GM21576 (cell line): ENCODE data around the gene CPLX1.

Experiments used
- ATAC-seq: cut with Tn5 transposase; IDR thresholded peaks from one replicate; pipeline ENCODE4 v1.9.1; 2021; ENCODE audit warnings: mild to moderate bottlenecking, moderate library complexity; ENCODE audit not compliant: unreplicated experiment

CPLX1 gene

DNA sequence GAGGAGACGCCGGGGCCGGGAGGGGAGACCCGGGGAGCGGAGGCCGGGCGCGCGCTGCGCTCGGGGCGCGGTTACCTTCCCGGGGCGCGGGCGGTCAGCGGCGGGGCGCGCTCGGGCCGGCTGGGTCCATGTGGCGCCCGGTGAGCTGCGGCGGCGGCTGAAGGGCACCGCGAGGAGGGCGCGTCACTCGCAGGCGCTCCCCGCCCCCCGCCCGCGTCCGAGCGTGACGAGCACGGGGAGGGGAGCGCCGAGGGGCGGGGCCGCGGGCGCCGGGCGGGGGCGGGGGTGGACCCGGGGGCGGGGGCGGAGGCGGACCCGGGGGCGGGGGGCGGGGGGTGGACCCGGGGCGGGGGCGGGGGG is at the start of gene CPLX1:
Gene CPLX1 (minus strand): TSS at position 159 of the 360 bp plus-strand sequence. CDS start 1,607 bp downstream, outside the sequence.
- no peak for ATAC-seq

DNA sequence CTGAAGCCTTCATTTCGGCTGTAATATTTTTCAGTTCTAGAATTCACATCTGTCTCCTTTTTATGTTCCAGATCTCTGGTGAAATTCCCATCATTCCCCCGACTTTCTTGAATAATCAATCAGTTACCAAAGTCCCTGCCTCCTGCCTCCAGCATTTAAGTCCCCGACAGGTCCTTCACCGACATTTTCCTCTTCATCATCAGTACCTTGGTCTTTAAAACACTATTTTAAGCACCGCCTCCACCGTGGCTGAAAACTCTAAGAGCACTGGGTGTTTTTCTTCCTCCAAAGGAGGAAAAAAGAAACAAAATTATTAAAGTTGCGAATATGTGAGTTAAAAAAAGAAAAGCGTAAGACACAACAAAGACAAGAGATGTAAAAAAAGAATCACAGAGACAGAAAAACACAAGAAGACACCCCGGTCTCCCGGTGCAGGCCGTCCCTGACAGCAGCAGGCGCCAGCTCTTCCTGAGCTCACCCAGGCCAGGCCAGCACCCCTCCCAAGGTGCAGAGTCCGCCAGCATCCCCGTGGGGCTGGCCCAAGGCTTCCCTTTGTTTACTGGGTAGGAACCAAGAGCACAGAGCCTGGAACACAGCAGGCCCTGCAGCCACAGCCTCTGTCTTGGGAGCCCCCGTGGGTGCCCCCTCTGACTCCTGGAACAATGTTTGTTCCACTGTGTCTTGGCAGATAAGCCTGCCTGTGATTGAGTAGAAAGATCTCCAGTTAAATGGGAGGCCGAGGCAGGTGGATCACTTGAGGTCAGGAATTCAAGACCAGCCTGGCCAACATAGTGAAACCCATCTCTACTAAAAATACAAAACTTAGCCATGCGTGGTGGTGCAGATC is 49.3 kb upstream of the CPLX1 start:
- ATAC-seq = no peak

DNA sequence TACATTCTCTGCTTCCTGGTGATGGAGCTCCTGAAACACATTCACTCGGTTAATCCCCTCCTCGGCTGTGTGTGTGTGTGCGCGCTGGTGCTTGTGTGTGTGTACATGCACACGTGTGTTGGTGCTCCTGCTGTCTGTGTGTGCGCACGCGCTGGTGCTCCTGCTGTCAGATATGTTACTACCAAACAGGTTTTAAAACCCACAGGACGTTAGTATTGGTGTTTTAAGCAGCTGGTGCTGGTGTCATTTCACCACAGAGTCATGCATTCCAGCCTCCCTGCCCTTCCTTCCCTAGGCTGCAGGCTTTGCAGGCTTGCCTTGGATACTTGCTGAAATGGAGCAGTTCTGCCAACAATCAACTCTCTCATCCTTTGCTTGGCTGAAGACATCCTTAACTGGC is 48.1 kb upstream of the CPLX1 start:
- no peak for ATAC-seq

DNA sequence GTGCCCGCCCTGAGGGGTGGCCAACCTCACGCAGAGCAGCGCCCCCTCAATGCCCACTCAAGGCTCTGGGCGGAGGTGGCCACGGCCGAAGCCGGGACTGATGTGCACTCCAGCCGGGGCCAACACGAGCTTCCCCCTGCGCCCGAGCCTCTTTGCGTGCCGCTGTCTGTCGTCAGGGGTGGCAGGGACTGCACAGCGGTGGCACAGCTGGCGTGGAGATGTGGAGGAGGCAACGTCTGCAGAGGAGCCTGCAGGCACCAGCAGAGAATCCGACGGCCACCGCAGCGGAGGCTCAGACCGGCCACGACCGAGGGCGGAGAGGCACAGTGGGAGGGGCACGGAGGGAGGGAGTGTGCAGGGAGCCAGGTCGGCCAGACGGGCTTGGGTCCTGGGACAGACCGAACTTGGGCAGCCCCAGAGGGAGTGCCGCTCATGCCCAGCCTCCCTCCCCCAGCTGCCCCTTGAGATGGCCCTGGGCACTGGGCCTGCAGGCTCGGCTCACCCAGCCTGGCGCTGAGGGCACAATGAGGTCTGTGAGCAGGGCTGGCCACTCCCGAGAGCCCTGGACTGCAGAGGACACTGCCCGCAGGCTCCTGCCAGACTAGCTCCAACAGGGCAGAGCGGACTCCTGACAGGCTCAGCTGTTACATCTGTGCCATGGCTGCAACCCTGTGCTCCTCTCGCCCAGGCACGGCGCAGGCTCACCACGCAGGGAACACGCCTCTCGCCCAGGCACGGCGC is 46.5 kb upstream of the CPLX1 start:
- no peak for ATAC-seq

DNA sequence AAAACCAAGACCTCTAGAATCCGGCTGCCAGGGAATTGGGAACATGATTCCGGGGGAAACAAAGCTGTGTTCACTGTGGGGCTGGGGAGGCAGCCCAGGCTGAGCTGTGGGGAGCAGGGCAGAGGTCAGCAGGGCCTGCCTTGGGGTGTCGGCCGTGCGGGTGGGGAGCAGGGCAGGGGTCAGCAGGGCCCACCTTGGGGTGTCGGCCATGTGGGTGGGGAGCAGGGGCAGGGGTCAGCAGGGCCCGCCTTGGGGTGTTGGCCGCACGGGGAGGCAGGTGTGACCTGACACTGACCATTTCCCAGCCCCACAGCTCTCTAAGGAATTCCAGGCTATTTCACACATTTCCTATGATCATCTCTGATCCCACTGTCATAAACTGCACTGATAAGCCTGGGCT is 45.6 kb upstream of the CPLX1 start:
- ATAC-seq = no peak

DNA sequence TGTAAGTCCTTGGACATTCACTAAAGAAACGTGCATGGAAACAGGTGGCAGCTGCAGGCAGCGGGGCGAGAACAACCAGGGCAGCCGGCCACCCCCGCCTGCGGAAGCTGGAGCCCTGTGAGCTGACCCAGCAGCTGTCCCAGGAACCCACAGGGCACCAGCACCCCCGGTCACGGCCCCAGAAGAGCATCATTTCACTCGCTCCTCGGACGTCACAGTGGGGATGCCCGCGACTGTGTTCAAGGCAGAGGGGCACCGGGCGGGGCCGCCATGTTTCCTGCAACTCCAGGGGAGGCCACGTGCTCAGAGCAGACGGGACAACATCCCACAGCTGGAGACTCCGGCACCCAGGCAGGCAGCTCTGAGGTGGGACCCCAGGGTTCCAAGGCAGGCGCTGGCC is 45.0 kb upstream of the CPLX1 start:
- no peak for ATAC-seq

DNA sequence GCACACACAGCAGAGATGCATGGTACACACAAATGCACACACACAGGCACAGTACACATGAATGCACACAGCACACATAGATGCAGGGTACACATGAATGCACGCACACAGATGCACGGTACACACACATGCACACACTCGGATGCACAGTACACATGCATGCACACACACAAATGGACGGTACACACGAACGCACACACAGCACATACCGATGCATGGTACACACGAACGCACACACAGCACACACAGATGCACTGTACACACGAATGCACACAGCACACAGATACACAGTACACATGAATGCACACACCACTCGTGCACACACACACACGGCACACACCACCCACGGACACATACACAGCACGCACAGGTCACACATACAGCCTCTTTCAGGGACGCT is 43.8 kb upstream of the CPLX1 start:
- ATAC-seq = no peak

DNA sequence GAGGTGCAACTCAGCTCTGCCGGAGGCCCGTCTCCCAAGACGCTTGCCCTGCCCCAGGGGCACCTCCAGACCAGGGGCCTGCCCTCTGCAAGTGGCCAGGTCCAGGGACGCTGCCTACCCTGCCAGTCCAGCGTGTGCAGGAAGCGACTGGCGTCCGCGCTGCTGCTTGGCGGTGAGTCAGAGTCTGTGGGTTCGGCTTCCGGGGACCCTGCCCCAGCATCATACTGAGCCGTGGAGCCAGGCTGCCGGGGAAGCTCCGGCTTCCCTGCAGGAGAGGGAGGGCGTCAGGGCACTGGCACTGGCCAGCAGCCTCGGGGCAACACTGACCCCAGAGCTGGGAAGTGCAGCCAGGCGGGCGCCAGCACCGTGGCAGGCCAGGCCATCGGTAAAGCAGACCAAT is 42.5 kb upstream of the CPLX1 start:
- ATAC-seq = no peak

DNA sequence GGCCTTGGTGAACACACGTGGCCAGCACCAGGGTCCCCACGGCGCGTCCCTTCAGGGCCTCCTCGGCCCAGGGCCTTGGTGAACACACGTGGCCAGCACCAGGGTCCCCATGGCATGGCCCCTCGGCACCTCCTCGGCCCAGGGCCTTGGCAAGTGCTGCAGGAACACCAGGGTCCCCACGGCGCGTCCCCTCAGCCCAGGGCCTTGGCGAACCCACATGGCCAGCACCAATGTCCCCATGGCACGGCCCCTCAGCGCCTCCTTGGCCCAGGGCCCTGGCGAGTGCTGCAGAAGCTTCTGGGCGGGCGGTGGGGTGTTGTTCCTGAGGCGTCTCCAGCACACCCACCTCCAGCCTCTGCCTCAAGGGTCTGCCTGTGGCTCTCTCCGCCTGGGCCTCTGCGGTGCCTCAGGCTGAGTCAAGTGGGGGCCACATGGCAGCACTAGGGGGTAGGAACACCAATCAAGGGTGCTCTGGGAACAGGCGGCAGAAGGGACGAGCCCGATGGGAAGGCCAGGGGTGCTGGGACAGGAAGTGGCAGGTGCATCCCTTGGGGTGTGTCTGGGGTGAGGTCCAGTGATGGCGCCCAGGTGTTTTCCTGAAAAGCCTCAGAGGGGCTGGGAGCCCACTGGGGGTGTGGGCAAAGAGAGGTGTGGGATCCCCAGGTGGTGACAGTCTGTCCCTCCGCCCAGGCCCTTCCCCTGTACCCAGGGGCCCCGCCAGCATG is 41.8 kb upstream of the CPLX1 start:
- ATAC-seq = no peak

DNA sequence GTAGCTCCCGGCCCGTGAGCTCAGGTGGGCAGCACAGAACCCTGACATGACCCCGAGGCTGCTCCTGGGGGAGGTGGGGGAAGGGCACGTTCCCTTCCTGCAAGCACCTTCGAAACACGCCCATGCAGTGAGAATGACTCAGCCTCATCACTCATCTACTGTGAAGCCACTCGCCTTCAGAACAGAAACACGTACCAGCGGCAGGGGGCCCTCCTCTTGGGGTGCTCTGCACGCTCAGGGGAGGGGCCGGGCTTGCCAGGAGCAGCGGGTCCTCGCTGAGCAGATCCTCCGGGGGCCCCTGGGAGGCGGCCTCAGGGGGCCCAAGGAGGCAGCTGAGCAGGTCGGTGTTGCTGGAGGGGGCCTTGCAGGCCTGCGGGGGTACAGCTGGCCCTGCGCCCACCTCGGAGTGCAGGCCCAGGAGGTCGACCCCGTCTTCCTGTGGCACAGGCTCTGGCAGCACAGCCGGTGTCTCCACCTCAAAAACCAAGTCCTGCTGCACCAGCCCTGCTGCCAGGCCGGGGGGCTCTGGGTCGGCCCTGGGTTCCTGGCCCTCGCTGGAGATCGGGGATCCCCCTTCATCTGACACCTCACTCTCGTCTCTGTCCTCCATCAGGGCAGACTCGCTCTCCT is 40.9 kb upstream of the CPLX1 start:
- no peak for ATAC-seq

DNA sequence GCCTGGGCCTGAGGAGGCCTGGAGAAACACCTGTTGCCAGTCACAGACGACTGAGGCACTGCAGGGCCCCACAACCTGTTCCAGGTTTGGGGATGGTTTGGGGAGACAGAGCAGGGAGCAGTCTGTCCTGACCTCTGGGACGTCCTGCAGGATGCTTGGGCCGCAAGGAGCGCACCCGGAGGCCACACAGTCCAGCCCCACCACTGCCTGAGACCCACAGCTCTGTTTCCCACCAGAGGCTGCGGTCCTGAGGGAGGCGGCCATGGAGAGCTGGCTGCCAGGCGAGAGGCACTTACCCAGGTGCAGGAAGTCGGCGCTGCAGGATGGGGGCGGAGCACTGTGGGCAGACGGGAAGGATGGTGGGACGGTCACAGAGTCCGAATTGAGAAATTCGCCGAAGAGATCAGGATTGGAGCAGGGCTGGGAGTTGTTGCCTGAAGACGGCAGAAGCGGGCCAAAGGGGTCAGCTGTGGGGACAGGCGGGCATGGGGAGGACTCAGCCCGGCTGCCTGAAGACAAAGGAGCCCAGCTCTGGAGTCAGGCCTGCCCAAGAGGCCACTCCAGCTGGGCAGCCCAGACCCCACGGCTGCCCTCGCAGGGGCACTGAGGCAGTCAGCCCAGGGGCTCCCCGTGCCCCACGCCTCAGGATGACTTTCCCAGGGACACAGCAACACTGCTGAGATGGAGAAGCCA is 40.3 kb upstream of the CPLX1 start:
- ATAC-seq = no peak

DNA sequence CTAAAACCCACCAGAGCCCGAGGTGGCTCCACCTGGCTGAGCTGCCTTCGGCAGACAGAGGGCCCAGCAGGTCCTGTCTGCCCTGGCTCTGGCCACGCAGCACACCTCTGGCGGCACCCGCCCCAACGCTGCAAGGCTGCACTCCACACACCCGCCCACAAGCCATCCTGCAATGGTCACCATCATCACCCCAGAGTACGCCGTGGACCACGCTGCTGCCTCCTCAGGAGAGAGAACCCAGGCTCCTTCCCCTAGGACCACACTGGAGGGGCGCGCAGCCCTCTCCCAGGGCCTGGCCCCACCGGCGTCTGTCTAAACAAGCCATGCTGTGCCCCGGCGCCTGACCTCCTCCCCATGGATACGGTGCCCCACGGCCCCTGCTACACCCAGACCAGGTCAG is 39.6 kb upstream of the CPLX1 start:
- ATAC-seq = no peak

DNA sequence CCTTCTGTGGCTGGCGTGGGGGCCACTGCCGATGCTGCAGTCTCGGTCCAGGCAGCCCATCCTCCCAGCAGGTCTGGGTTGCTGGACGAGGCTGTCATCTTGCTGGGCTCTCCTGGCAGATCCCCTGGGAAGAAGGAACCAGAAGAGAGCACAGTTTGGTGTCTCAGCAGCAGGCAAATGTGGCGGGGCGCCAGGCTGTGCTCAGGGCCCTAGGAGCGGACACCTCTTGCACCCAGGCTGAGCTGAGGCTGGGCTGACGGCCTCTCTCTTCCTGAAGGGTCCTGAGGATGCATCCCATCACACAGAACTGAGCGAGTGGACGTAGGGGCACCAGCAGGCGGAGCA is 39.2 kb upstream of the CPLX1 start:
- no peak for ATAC-seq

DNA sequence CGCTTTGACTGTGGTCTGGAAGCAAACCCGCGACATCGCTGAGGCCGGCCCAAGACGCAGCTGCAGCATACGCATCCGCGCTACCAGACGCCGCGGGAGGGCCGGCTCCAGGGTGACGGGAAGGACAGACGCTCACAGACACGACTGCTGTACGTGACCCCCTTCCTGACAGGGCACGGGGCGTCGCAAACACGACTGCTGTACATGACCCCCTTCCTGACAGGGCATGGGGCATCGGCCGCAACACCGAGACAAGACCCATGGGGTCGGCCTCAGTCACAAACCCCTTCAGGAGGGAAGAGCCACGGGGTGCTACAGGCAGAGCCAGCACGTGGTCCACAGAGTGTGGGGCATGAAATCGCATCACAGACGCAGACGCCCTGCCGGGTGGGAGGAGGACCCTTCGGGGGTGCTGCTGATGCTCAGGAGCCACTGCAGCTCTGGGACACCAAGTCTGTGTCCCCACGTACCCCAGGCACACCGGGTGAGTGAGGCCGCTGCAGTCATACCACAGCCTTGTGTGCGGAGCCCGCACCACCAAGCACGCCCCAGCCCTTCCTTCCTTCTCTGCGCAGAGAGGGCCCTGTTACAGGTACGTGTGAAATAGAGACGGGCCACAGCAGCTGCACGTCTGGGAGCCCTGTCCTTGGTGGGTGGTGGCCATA is 38.7 kb upstream of the CPLX1 start:
- no peak for ATAC-seq

DNA sequence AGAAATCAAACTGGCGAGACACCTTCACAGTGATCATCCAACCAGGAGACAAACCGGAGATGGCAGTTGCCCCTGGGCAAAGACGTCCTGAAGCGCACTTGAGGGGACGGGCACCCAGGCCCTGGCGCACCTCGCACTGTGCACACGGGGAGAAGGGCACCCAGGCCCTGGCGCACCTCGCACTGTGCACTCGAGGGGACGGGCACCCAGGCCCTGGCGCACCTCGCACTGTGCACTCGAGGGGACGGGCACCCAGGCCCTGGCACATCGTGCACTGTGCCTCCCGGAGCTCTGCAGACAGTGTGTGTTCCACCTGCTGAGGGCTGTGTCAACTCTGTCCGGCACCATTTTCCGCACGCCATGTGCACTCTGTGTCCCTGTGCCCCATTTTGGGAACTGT is 34.6 kb upstream of the CPLX1 start:
- no peak for ATAC-seq

DNA sequence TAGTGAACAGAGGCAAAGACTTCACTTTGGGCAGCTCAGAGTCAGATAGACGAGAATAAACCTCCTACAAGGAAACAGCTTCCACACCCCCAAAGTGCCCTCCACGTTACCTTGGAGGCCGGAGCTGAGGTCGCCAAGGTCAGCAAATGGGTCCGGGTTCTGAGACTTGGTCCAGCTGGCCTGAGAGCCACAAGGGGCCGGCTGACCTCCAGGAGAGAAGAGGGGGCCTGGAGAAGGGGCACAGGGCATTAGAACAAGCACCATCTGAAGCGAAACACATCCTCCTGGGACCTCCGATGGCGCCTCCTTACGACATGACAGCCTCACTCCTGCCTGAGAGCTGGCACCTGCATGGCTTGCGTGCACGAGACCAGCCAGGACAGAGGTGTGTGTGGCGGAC is 33.6 kb upstream of the CPLX1 start:
- no peak for ATAC-seq

DNA sequence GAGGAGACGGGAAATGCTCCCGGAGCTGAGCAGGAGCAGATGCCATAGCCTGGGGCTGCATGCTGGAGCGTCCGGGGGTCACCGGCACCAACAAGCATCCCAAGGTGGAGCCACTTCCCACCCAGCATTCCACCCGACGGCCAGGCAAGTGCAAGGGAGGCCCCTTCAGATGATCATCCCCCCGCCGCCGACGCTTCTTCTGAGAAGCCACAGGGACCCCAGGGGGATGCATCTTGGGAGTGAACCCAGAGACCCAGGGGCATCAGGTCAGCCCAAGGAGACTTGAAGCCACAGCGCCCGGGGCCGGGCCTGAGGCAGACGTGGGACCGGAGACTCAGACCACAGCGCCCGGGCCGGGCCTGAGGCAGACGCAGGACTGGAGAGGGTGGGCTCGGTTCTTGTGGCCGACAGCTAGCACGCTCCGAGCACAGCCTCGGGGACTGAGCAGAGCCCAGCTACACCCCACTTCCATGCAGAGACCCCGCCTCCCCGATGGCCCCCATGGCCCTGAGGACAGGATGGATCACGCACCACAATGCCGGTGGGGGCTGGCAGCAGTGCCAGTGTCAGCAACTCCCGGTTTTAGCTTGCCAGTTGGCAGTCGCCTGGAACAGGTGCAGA is 33.0 kb upstream of the CPLX1 start:
- ATAC-seq = no peak

DNA sequence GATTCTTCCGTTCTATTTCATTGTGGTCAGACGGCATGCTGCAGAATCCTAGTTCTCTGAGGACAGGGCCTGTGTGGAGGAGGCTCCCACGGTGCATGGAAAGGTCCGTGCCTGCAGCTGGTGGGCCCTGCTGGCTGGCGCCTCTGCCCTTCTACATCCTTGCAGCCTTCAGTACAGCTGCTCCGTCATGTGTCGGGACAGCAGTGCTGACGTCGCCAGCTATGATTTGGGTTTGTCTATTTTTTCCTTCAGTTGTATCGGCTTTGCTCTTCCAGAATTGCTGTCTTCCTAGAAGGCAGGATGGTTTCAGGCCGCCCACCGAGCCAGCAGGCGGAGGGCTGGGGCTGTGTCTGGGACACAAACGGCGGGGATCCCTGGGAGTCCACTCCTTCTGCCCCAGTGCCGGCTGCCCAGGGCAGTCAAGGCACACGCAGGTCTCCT is 32.1 kb upstream of the CPLX1 start:
- no peak for ATAC-seq

DNA sequence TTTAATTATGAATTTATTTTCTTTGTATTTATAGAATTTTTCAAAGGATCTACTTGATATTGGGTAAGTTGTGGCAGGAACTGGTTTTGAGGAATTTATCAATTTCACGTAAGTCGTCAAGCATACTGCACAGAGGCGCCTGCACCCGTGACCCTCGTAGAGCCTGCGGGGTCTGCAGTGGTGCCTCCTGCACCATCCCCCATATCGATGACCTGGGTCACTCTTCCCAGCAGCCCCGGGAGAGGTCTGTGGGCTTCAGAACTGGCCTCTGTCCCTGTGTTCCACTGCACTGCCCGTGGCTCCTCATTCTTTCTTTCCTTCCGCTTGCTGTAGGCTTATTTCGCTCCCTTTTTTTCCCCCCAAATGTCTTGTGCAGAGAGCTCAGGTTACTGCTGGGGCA is 31.5 kb upstream of the CPLX1 start:
- ATAC-seq = no peak
